Measurements from ENCODE around the gene SOX4.
"Not testable (repeated sequence)": the region's sequence is repeated elsewhere in the genome, so short reads cannot be mapped to it uniquely, and the experiment has no call there.

Gene SOX4

GRCh38 chr6:21593412-21593926 lies at the start of gene SOX4:
SOX4 (plus strand) TSS chr6:21593751; CDS start chr6:21594535, 784 bp downstream.
- DNase-seq: peak; percentile 99

DNA sequence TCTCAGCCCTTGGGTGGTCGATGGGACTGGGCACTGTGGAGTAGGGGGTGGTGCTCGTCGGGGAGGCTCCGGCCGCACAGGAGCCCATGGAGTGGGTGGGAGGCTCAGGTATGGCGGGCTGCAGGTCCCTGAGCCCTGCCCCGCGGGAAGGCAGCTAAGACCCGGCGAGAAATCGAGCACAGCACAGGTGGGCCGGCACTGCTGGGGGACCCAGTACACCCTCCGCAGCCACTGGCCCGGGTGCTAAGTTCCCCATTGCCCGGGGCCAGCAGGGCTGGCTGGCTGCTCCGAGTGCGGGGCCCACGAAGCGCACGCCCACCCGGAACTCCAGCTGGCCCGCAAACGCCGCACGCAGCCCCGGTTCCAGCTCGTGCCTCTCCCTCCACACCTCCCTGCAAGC lies 41.3 kb upstream of the SOX4 start:
- DNase-seq: not testable (repeated sequence)

GRCh38 chr6:21554286-21554685 lies 39.3 kb upstream of the SOX4 start:
- no peak for DNase-seq

DNA sequence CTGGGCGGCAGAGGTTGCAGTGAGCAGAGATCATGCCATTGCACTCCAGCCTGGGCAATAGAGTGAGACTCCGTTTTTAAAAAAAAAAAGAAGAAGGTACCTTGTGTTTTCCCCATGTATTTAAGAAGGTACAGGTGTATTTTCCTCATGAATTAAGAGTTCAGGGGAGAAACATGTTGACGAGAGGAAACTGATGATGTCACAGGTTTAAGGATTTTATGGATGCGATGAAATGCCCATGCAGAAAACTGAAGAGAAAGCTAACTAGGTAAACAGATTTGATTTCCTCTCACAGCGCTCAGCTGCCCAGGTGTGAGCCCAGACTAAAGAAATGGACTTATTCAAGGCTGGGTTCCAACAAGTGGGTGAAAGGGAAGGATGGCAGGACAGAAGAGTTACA lies 38.4 kb upstream of the SOX4 start:
- DNase-seq: no peak

DNA sequence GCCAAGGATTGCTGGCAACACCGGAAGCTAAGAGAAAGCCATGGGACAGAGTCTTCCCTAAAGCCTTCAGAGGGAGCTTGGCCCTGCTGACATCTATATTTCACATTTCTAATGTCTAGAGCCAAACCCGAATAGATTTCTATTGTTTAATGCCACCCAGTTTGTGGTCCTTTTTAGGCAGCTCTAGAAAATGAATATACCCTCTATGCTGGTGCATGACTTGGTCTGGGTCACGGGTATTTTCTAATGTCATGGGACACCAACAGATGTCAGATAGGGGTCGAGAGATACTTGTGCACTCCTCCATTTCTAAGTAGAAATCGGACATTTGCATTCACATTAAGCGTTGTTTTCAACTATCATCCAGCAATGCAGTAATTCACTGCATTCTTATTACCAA lies 37.0 kb upstream of the SOX4 start:
- DNase-seq: no peak

- no peak for DNase-seq
Observed at GRCh38 chr6:21556968-21557721, 36.4 kb upstream of the SOX4 start.

GRCh38 chr6:21559238-21559637 lies 34.3 kb upstream of the SOX4 start:
- no peak for DNase-seq

GRCh38 chr6:21560249-21560648 lies 33.3 kb upstream of the SOX4 start:
- DNase-seq: no peak

- DNase-seq: no peak
Observed at GRCh38 chr6:21565431-21565830, 28.1 kb upstream of the SOX4 start.

DNA sequence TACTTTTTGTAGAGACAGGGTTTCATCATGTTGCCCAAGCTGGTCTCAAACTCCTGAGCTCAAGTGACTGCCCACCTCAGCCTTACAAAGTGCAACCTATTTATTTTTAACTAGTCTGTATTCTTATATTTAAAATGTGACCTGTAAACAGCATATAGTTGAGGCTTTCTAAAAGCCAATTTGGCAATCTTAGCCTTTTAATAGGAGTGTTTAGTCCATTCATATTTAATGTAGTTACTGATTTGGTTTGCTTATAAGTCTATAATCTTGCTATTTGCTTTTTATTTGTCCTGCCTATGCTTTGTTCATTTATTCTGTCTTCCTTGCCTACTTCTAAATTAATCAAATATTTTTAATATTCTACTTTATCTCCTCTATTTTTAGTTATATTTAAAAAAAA lies 15.0 kb upstream of the SOX4 start:
- no peak for DNase-seq

DNA sequence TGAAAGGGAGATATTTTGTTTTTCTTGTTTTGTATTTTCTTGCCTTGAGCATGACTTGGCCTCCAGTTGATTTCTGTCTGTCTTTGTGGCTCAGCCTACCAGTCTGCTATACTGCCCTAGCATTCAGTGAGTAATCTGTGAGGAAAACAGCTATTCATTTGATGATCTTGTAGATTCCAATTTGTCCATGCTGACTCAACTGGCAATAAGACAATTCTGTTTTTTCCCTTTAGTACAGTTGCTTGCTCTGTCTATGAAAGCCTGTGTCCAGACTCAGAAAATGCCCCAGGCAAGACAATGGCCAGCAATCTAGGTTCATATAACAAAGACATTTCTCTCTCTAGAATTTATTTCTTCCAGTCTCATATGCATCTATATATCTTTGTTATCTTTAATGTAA lies 10.9 kb upstream of the SOX4 start:
- DNase-seq: no peak

DNA sequence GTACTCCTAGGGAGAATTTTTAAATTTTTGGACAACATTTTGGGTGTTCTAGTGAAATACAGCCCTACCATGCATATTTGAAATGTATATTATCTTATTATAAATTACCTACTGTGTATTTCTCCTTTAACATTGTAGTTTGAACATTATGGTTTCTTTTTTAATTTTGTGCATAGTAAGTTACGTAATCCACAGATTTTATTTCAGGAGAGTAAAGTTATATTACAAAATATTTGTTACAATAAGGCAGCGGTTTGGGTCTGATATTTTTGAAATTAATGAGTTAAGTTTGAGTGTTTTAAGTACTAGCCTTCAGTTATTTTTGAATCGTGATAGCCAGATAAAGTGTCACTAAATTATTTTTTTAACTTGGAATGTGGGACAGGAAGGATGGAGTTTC lies 7.3 kb upstream of the SOX4 start:
- no peak for DNase-seq

GRCh38 chr6:21586740-21587178 lies 6.8 kb upstream of the SOX4 start:
- peak; percentile 80 for DNase-seq

DNA sequence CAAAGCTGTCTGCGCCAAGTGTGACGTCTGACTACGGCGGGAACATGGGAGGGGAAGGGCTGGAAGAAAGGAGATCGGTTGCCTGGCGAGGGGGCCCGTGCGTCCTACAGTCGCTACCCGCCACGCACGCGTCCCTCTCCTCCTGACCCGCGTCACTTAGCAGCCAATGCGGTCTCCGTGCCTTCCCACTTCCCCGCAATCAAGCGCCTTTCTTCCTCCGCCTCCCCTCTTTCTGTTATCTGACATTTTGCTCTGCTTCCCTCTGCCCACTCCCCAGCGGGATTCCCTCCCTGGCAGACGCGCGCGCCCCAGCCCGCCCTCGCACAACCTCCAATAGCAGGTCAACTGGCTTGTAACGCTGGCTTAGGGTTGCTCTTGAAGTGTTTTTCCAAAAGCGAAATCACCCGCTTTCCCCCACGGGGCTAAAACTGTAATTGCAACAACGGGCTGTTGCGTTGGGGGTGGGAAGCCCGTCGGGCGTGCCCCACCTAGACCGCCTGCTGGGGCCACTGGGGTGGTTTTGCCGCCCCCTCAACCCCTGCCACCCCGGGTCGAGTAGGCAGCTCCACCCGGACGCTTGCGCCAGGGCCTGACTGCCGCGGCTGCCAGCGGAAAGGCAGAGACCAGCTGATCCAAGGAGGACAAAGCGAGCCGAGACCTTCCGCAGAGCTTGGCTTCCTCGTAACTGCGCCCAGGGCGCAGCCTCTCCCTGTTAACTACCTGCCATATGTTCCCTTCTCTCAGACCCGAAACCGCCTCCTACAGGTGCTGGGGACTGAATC lies 6.2 kb upstream of the SOX4 start:
- DNase-seq: peak; percentile 91

- DNase-seq: peak; percentile 95
Observed at GRCh38 chr6:21587961-21588480, 5.5 kb upstream of the SOX4 start.

GRCh38 chr6:21588481-21589351 lies 4.8 kb upstream of the SOX4 start:
- DNase-seq: peak; percentile 96

- peak; percentile 77 for DNase-seq
Observed at GRCh38 chr6:21589352-21590345, 3.9 kb upstream of the SOX4 start.

- peak; percentile 57 for DNase-seq
Observed at GRCh38 chr6:21590346-21590745, 3.2 kb upstream of the SOX4 start.

DNA sequence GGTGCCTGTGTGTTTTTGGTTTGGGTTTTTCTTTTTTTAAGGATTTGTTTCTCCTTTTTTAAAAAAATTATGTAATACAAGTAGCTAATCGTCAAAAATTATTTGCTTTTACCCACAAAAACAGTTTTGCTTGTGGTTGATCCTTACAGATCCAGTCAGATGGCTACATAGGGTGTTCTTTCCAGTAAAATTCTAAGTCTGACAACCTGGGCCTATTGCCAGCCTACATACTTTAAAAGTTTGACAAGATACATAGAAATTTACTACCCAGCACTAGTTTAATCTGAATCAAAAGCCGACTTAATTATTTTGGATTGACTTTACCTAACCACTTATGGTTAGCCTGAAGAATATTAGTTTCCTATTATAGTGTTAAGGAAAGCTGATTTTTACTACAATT lies 2.1 kb upstream of the SOX4 start:
- no peak for DNase-seq

- peak; percentile 55 for DNase-seq
Observed at GRCh38 chr6:21592953-21593352, 598 bp upstream of the SOX4 start.

- DNase-seq: peak; percentile 74
Observed at GRCh38 chr6:21593927-21594415, 420 bp downstream of the SOX4 start.

Measured in NCI-H526 treated with DMSO at 0.1 percent for 48 hours (cell line).